Panc1 (cell line): ENCODE measurements around the gene ZNRF3.

Experiments used
- CTCF ChIP-seq: fragments of 450-650 bp; IDR thresholded peaks from 2 replicates; pipeline ENCODE4 v1.5.1; 2017; ENCODE audit warnings: mild to moderate bottlenecking
- SIN3A ChIP-seq: IDR thresholded peaks from 2 replicates; pipeline ENCODE4 v1.6.1; 2012; ENCODE audit warnings: low read depth, mild to moderate bottlenecking, low read length, moderate library complexity, borderline replicate concordance; ENCODE audit not compliant: insufficient read depth

GRCh38 chr22:28988457-28988856 lies 105.1 kb downstream of the ZNRF3 start:
- TF ChIP-seq CTCF (no peak), SIN3A (no peak)
